SK-MEL-5 (cell line): ENCODE data around the gene PDGFC. TPM values are rescaled to one million over a fixed set of nuclear protein-coding genes. Genes with fewer than 3 reads are reported as not detected.

Source experiments
- DNase-seq: peaks from one replicate; pipeline ENCODE4 v3.0.0-alpha.2; 2016; ENCODE audit warnings: low read depth, low spot score
- in situ Hi-C: cut with HindIII; loops from 2 replicates; pipeline ENCODE4 v1.10.0; 2016; ENCODE audit warnings: low sequenced_read_pairs, high pct_unique_total_duplicates, low pct_unique_long_range_greater_than_20kb
- total RNA-seq: library from RNA; depleted of rRNA; stranded (reverse); fragments of >200 nt; shearing (Covaris generic); gene quantifications from 2 replicates; pipeline ENCODE4 v1.2.3, GENCODE V29; 2014

Gene PDGFC
- total RNA-seq, 1 experiment from 2014 or later: 5.4 TPM

- no peak for DNase-seq
- in situ Hi-C loops: no loop called here
Observed at GRCh38 chr4:156981262-156981769, 9.7 kb upstream of the PDGFC start.

DNA sequence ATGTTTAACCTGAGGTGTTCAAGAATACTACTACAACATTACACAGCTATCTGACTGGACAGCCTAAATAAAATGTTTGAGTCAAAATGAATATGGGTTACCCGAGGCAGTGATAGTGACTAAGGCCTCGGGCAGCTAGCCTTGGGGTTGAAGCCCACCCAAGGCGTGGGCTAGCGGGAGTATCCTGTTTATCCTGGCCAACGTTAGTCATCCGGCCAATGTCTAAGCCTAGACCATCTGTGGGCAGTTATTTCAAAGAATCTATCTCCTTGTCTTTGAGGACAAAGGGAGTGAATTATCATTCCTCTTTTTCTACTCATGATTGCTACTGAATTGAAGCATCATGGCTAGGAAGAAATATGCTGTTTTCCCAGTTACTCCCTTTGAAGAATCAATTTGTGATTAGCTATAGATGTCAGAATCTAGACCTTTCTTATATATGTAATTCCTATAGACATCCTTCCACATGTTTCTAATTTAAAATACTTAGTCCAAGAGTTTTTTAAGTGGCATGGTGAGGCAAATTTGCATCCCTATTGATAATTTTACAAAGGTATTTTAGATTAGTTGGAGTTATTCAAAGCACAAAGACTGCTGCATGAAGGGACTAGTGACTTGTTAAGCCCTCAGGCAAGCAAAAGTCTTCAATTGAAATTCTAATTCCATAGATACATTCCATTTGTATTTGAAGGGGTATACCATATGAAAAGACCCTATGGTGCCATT lies 6.0 kb upstream of the PDGFC start:
- in situ Hi-C loops: no loop called here
- no peak for DNase-seq

- in situ Hi-C loops: no loop called here
- DNase-seq: no peak
Observed at GRCh38 chr4:156976147-156976546, 4.5 kb upstream of the PDGFC start.

GRCh38 chr4:156975686-156976085 lies 4.1 kb upstream of the PDGFC start:
- in situ Hi-C loops: no loop called here
- DNase-seq: no peak

GRCh38 chr4:156974264-156974663 lies 2.7 kb upstream of the PDGFC start:
- no peak for DNase-seq
- in situ Hi-C loops: no loop called here

DNA sequence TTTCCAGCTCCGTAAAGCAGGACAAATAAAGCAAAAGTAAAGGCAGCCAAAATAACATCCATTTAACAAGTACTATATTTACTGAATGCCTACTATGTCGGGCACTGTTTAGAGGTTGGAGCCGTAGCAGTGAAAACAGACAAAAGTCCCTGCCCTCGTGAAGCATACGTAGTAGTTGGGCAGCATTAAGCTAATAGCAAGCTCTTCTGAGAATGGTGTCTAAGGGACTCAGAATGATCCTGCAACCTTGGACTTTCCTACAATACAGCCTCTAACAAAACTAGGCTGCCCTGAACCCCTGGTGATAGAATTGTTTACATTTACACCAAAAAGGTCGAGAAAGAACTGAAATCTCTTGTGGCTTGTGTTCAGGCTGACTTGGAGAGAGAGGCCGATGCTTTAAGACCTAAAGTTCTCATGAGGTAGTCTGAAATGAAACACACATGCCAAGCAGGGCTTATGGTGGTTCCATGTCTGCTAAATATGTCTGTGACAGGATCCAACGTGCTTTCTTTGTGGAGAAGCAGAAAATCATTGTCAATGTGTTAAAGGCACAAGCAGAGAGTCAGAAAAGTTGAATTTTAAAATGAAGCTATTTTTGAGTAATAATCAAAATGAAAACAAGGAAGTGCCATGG lies 898 bp upstream of the PDGFC start:
- no peak for DNase-seq
- in situ Hi-C loops: no loop called here

DNA sequence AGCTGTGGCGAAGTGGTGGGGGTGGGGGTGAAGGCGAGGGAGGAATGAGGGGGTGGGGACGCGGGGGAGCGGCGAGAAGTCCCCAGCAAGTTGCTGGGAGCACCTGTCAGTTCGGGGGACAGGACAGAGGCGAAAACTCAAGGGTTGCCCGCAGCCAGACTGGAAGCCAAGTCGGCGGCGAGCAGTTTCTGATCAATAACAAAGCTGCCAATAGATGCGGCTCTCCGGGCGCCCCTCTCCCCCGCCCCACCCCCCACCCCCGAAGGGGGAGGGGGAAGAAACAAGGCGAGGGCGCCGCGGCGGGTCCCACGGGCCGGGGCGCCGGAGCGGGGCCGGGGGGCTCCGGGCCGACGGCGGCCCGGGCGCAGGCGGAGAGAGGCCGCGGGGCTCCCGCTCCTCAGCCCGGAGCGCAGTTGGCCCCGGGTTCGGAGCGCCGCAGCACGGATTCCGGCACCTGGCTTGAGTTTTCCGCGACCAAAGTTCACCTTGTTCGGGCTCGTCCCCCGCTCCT lies 379 bp downstream of the PDGFC start:
- DNase-seq: no peak
- in situ Hi-C loops: no loop called here

DNA sequence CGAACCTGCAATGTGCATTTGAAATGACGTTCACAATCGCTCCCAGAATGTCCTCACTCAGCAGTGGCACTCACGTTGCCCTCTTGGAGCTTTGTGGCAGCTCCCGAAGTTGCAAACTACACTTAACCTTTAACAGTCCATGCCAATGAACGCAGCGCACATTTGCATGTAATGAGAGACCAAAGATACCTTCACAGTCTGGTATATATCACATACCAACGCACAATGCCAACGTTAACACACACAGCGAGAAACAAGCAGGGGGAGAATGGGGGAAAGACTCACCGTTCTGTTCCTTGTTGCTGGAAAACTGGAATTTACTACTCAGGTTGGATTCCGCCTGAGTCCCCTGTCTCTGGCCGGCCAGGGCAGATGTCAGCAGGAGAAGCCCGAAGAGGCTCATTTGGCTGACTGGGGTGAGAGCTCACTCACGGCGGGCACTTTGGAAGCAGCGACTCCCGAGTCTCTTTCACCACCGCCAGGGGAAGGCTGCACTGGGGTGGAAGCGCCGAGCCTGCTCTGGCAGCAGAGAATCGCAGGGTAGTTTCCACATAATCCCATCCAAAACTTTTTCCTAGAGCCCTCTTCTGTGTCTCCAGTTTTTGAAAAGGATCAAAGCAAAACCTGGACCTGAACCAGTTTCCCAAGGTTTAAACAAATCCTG lies 966 bp downstream of the PDGFC start:
- DNase-seq: peak; percentile 40
- in situ Hi-C loops: no loop called here

GRCh38 chr4:156969911-156970310 lies 1.7 kb downstream of the PDGFC start:
- in situ Hi-C loops: no loop called here
- DNase-seq: no peak

GRCh38 chr4:156969101-156969500 lies 2.5 kb downstream of the PDGFC start:
- in situ Hi-C loops: no loop called here
- no peak for DNase-seq

GRCh38 chr4:156968479-156968984 lies 3.1 kb downstream of the PDGFC start:
- in situ Hi-C loops: no loop called here
- DNase-seq: peak; percentile 65

DNA sequence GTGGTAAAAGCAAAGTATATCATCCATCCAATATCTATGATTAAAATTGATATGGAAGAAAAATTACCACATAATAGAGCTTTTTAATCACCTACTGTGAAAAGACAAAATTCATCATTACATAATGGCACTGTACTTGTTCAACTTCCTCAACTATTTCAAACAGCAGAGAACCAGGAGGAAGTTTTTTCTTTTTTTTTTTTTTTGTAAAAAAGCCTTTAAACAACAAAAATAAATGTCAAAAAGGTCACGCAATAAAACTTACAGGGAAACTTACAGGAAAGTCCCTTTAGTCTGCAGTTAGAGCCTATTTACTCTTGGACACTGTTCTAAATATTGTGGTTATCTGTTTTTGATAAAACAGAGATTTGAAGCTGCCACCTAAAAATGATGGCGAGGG lies 4.8 kb downstream of the PDGFC start:
- in situ Hi-C loops: no loop called here
- no peak for DNase-seq

GRCh38 chr4:156963419-156963818 lies 8.2 kb downstream of the PDGFC start:
- in situ Hi-C loops: no loop called here
- no peak for DNase-seq

GRCh38 chr4:156962528-156962974 lies 9.0 kb downstream of the PDGFC start:
- in situ Hi-C loops: no loop called here
- no peak for DNase-seq

DNA sequence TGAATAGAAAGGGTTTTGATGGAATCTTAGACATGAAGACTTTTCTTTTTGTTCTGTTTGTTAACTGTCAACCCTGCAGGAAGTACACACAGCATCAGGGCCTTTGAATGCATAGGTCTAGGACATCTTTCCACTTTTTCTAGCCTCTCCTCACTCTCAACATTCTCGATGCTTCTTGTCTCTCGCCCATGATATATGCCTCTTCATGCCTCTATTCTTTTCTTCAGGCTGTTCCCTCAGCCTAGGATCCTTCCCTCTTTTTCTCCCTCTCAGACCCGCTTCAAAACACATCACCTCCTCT lies 9.6 kb downstream of the PDGFC start:
- no peak for DNase-seq
- in situ Hi-C loops: no loop called here

DNA sequence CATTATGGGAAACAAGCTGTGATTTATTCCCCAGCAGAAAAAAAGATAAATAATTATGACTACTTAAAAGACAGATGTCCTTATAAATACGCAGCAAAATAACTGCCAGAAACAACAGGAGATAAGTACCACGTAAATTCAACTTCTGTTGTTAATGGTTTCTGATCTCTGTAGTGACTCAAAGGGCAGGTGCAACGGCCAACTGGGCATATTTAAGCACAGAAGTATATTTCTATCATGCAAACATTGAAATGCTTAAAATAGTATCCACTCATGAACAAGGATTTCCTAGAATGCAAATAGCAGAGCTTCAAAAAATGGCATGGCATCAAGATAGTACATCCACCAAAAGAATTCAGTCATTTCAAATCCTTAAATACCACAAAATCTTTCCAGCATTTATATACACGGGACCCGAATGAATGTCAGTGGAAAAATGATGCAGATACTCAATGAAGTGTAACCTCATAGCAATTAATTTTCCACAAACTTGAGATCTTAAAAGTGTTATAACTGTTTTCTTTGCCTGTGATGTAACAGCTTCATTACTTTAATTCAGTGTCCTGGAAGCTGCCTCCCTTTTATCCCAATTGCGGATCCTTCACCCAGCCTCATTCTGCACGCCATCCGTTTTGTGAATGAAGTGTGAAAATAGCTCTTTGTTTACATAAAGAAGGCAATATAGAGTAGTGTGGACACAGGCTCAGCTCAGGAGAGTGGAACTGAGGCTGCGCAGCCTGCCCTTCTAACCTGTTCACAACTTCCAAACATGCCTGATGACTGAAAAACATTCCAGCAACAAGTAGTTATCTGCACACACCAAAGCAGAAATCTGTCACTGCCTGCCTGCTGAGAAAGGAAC lies 10.2 kb downstream of the PDGFC start:
- in situ Hi-C loops: no loop called here
- no peak for DNase-seq

DNA sequence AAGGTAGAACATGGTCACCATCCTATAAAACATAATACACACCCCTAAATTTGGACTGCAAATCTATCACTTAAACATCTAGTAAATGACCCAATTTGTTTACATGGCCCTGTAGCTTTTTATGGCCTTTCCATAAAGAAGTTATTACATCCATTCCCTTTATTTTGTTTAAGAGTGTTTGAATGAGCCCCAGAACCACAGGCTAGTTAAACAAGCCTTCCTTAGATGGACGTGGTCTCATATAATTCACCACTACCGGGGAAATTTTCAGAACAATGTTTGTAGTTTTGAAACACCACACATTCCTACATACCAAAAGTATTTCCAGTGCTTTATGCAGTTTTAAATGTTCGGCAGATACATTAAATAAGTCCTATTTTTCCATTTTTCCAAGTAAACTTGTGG lies 12.3 kb downstream of the PDGFC start:
- DNase-seq: no peak
- in situ Hi-C loops: no loop called here
